Upper lobe of left lung (tissue), 4 donors: ENCODE measurements around the gene PARK7.

ENCODE experiments used
- CTCF ChIP-seq, 6 experiments: fragments of 450-650 bp in 4 of 6; fragments of 200-600 bp in 2 of 6; sonication (generic) in 2 of 6; IDR thresholded peaks; one replicate each; pipeline ENCODE4 v1.5.1; 2016 to 2019; ENCODE audit warnings: antibody characterized with exemption in 6 of 6
- EP300 ChIP-seq, 4 donors: sonication (generic); formaldehyde crosslinking; IDR thresholded peaks; one replicate each; pipeline ENCODE4 v1.5.1; 2017; ENCODE audit warnings: antibody characterized with exemption in 4 of 4, control low read depth in 2 of 4

GRCh38 chr1:8017495-8018197, 56.1 kb downstream of the PARK7 start:
- no peak for TF ChIP-seq CTCF (IDR thresholded peaks at IDR 0.05)
- no peak for TF ChIP-seq EP300 (IDR thresholded peaks at IDR 0.05)
